A549 (cell line): Measurements from ENCODE around the gene YPEL4. TPM values are rescaled to one million over a fixed set of nuclear protein-coding genes. Genes with fewer than 3 reads are reported as not detected.
A peak's percentile ranks its signal among the peaks of the same experiment; 100 is the strongest.

Experiments
- ATAC-seq, 2 experiments: fragments of 200-7000 bp in 1 of 2; fragments of >200 bp in 1 of 2; cut with Nextera tagmentation in 1 of 2; cut with Tn5 transposase in 1 of 2; 3 replicates each; pipeline versions ENCODE4 v1.8.0 to v1.9.1; 2018 to 2020; ENCODE audit warnings: mild to moderate bottlenecking in 1 of 2, moderate library complexity in 1 of 2
- CTCF ChIA-PET: fragments of 300-600 bp; sonication (Branson Sonifier 250); formaldehyde crosslinking; extraction: SDS; loops from one replicate; lab custom pipeline; 2021; ENCODE audit warnings: antibody characterized with exemption, inconsistent platforms; lab: Yijun Ruan, JAX
- POLR2A ChIA-PET: fragments of 350-600 bp; formaldehyde crosslinking; extraction: SDS; loops from one replicate; lab custom pipeline; 2021; ENCODE audit warnings: antibody characterized with exemption, inconsistent platforms; lab: Yijun Ruan, JAX
- DNase-seq, 2 experiments: peaks; one replicate each; pipeline versions ENCODE4 v3.0.0 to v3.0.0-alpha.2; 2011 to 2016; ENCODE audit warnings: low read depth in 1 of 2, low spot score in 1 of 2
- FAIRE-seq: peaks from 2 replicates; lab custom pipeline; 2011; peaks lifted over from hg19 to GRCh38; lab: Jason Lieb, UNC
- H3K27ac ChIP-seq, 2 experiments: fragments of >200 bp; sonication (Bioruptor Twin); formaldehyde crosslinking; 3 replicates each; pipeline ENCODE4 v1.5.1; 2016 to 2017
- H3K4me1 ChIP-seq: fragments of >200 bp; sonication (Bioruptor Twin); formaldehyde crosslinking; 3 replicates; pipeline ENCODE4 v1.6.1; 2016
- H3K4me2 ChIP-seq: fragments of >200 bp; sonication (Bioruptor Twin); formaldehyde crosslinking; 3 replicates; pipeline ENCODE4 v1.6.1; 2016
- H3K4me3 ChIP-seq: fragments of >200 bp; sonication (Bioruptor Twin); formaldehyde crosslinking; 3 replicates; pipeline ENCODE4 v1.5.1; 2016
- H3K9me3 ChIP-seq: fragments of >200 bp; sonication (Bioruptor Twin); formaldehyde crosslinking; 3 replicates; pipeline ENCODE4 v1.6.1; 2016
- CHD4 ChIP-seq: fragments of 200-600 bp; sonication (generic); IDR thresholded peaks from 2 replicates; pipeline ENCODE4 v1.6.1; 2016; ENCODE audit warnings: antibody characterized with exemption, mild to moderate bottlenecking, borderline replicate concordance
- CTCF ChIP-seq: fragments of >200 bp; sonication (Bioruptor Twin); formaldehyde crosslinking; IDR thresholded peaks from 3 replicates; pipeline ENCODE4 v1.5.1; 2016
- FOSB ChIP-seq: fragments of 250-450 bp; sonication (Bioruptor Pico); IDR thresholded peaks from 2 replicates; pipeline ENCODE4 v1.5.0; 2020; ENCODE audit warnings: mild to moderate bottlenecking, moderate library complexity
- FOXS1 ChIP-seq: fragments of 250-450 bp; sonication (Bioruptor Pico); IDR thresholded peaks from 2 replicates; pipeline ENCODE4 v1.5.0; 2020; ENCODE audit warnings: mild to moderate bottlenecking, moderate library complexity
- HDAC2 ChIP-seq: fragments of 200-600 bp; sonication (generic); IDR thresholded peaks from 2 replicates; pipeline ENCODE4 v1.6.1; 2016
- HOXB5 ChIP-seq: fragments of 250-450 bp; sonication (Bioruptor Pico); IDR thresholded peaks from 2 replicates; pipeline ENCODE4 v1.5.0; 2020; ENCODE audit warnings: mild to moderate bottlenecking, moderate library complexity
- JUNB ChIP-seq: fragments of >200 bp; sonication (Bioruptor Twin); formaldehyde crosslinking; IDR thresholded peaks from 2 replicates; pipeline ENCODE4 v1.6.1; 2016
- KDM1A ChIP-seq: fragments of 200-600 bp; sonication (generic); IDR thresholded peaks from 2 replicates; pipeline ENCODE4 v1.6.1; 2016; ENCODE audit warnings: low read depth, mild to moderate bottlenecking
- MAFK ChIP-seq: fragments of 450-650 bp; IDR thresholded peaks from 2 replicates; pipeline ENCODE4 v1.6.1; 2014; ENCODE audit not compliant: partially characterized antibody
- MAZ ChIP-seq: fragments of 150-350 bp; IDR thresholded peaks from 2 replicates; pipeline ENCODE4 v1.6.1; 2014; ENCODE audit warnings: antibody characterized with exemption, low read depth, low read length, borderline replicate concordance
- NFE2L2 ChIP-seq: fragments of 150-350 bp; conservative IDR thresholded peaks from 2 replicates; pipeline ENCODE4 v1.6.1; 2014; ENCODE audit warnings: low read length
- NPAS2 ChIP-seq: fragments of 250-450 bp; sonication (Bioruptor Pico); IDR thresholded peaks from 2 replicates; pipeline ENCODE4 v1.8.0; 2022; ENCODE audit warnings: mild to moderate bottlenecking, moderate library complexity, borderline replicate concordance
- PHF8 ChIP-seq: fragments of 200-600 bp; sonication (generic); IDR thresholded peaks from 2 replicates; pipeline ENCODE4 v1.6.1; 2016; ENCODE audit warnings: low read depth, mild to moderate bottlenecking, antibody characterized with exemption, moderate library complexity, borderline replicate concordance
- POLR2A ChIP-seq: IDR thresholded peaks from 2 replicates; pipeline ENCODE4 v1.6.1; 2012; ENCODE audit warnings: mild to moderate bottlenecking, low read length
- POLR2AphosphoS2 ChIP-seq: conservative IDR thresholded peaks from 2 replicates; pipeline ENCODE4 v1.6.1; 2012; ENCODE audit warnings: low read length, improper control_type of control experiment, inconsistent platforms
- RAD21 ChIP-seq, 2 experiments: fragments of >200 bp in 1 of 2; sonication (Bioruptor Twin) in 1 of 2; formaldehyde crosslinking in 1 of 2; IDR thresholded peaks in 1 of 2; conservative IDR thresholded peaks in 1 of 2; 2 replicates in 1 of 2; 3 replicates in 1 of 2; pipeline ENCODE4 v1.6.1; 2012 to 2018; ENCODE audit warnings: inconsistent platforms in 1 of 2
- RARB ChIP-seq: fragments of 250-450 bp; sonication (Bioruptor Pico); IDR thresholded peaks from 2 replicates; pipeline ENCODE4 v1.8.0; 2021; ENCODE audit warnings: mild to moderate bottlenecking, moderate library complexity
- RFX5 ChIP-seq: fragments of 450-650 bp; IDR thresholded peaks from 2 replicates; pipeline ENCODE4 v1.7.1; 2014; ENCODE audit warnings: antibody characterized with exemption, mild to moderate bottlenecking, moderate library complexity
- SMC3 ChIP-seq: fragments of >200 bp; sonication (Bioruptor Twin); formaldehyde crosslinking; IDR thresholded peaks from 3 replicates; pipeline ENCODE4 v1.6.1; 2018; ENCODE audit warnings: inconsistent platforms
- SREBF2 ChIP-seq: fragments of 450-650 bp; IDR thresholded peaks from 2 replicates; pipeline ENCODE4 v1.6.1; 2014; ENCODE audit warnings: mild to moderate bottlenecking, moderate library complexity
- TFCP2L1 ChIP-seq: fragments of 250-450 bp; sonication (Bioruptor Pico); IDR thresholded peaks from 2 replicates; pipeline ENCODE4 v1.5.0; 2021; ENCODE audit warnings: mild to moderate bottlenecking
- TP53 ChIP-seq: fragments of 250-450 bp; sonication (Bioruptor Pico); IDR thresholded peaks from 2 replicates; pipeline ENCODE4 v1.5.0; 2021; ENCODE audit warnings: mild to moderate bottlenecking, moderate library complexity
- ZC3H11A ChIP-seq: fragments of 450-650 bp; IDR thresholded peaks from 2 replicates; pipeline ENCODE4 v1.6.1; 2014; ENCODE audit warnings: antibody characterized with exemption, mild to moderate bottlenecking
- ZNF302 ChIP-seq: fragments of 250-450 bp; sonication (Bioruptor Pico); IDR thresholded peaks from 2 replicates; pipeline ENCODE4 v1.9.0; 2021; ENCODE audit warnings: inconsistent platforms, mild to moderate bottlenecking, moderate library complexity
- WGBS: methylation state at CpG from one replicate; pipeline ENCODE4 v1.1.6; 2017; ENCODE audit errors: missing lambda C conversion rate; 5-methylcytosine and 5-hydroxymethylcytosine counted together
- polyA plus RNA-seq, 4 experiments: library from polyadenylated mRNA; depleted of rRNA in 3 of 4; stranded (reverse); fragments of >200 nt; fragmentation: RNase III in 1 of 4; extraction: RNeasy Plus Mini Kit Qiagen cat#74134 plus additional on column Dnase treatment in 1 of 4; gene quantifications; 2 replicates in 3 of 4; 3 replicates in 1 of 4; pipeline ENCODE4 v1.2.3, GENCODE V29; 2011 to 2017
- TF ChIP-seq, protein P1 (sequence below): IDR thresholded peaks from 2 replicates; pipeline ENCODE4 v1.6.1; 2012

YPEL4 gene
- polyA plus RNA-seq, 2 of the 4 experiments (the other 2 are of a cell fraction) = 0.04 to 0.06 TPM

GRCh38 chr11:57643802-57644201 lies 5.9 kb downstream of the YPEL4 start:
- no peaks in the 10 kb centered on the region for H3K9me3 ChIP-seq
- H3K4me1 ChIP-seq = peaks cover 29% of the 10 kb centered on the region
- H3K4me3 ChIP-seq = no peak overlapping the region
- H3K27ac ChIP-seq = no peak overlapping the region
- no peak overlapping the region for H3K4me2 ChIP-seq
- DNase-seq (no peak), ATAC-seq (no peak), FAIRE-seq (peak; percentile 13)
- POLR2A ChIA-PET = interaction anchor here (1.6 kb wide), 1 partner anchor 76 kb away, joined by 13 read pairs; the partner anchor contains the start of gene UBE2L6
- TF ChIP-seq TFCP2L1 (CRISPR knock-in tag) (no peak), POLR2A (no peak), NFE2L2 (no peak), MAZ (no peak), ZC3H11A (no peak), JUNB (no peak), CHD4 (no peak), PHF8 (no peak), KDM1A (no peak), NPAS2 (CRISPR knock-in tag) (no peak), HOXB5 (CRISPR knock-in tag) (no peak), SREBF2 (no peak), TP53 (CRISPR knock-in tag) (no peak), FOSB (no peak)
- 83% methylated on average over 3 of the region's 3 CpGs for whole genome bisulfite sequencing
- CTCF ChIA-PET = interaction anchor here (0.6 to 11.7 kb wide), 38 partner anchors 9 to 318 kb away, joined by 3 to 318 read pairs (median 4); partner anchors contain the start of genes RTN4RL2, SLC43A1, TIMM10 and UBE2L6

GRCh38 chr11:57641011-57641807 lies 8.5 kb downstream of the YPEL4 start:
- TF ChIP-seq RFX5 = no peak
- TF ChIP-seq RAD21 (conservative IDR thresholded peaks at IDR 0.05 in 1 of 2, IDR thresholded peaks at IDR 0.05 in 1 of 2) = peak; percentile 66 to 69
- TF ChIP-seq NFE2L2 = no peak
- TF ChIP-seq POLR2AphosphoS2 = no peak
- peak; percentile 70 for TF ChIP-seq SMC3
- TF ChIP-seq KDM1A = peak; percentile 92; the same call in 1 of the 2 replicates
- peak; percentile 69 for TF ChIP-seq CTCF
- TF ChIP-seq, protein P1, sequence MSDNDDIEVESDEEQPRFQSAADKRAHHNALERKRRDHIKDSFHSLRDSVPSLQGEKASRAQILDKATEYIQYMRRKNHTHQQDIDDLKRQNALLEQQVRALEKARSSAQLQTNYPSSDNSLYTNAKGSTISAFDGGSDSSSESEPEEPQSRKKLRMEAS = no peak
- no peak for TF ChIP-seq ZNF302 (CRISPR knock-in tag)
- TF ChIP-seq MAFK = no peak
- TF ChIP-seq FOXS1 (CRISPR knock-in tag) = no peak
- peak; percentile 74; the same call in 1 of the 2 replicates for TF ChIP-seq HDAC2
- no peak for TF ChIP-seq RARB
- no peak for TF ChIP-seq TFCP2L1 (CRISPR knock-in tag)
- H3K4me3 ChIP-seq = no peak overlapping the region
- H3K27ac ChIP-seq = no peak overlapping the region
- H3K9me3 ChIP-seq = no peaks in the 10 kb centered on the region
- 0 out of 3 replicates have a peak overlapping the region, but pooled peaks have one; percentile 87 for H3K4me2 ChIP-seq
- H3K4me1 ChIP-seq = peaks cover 32% of the 10 kb centered on the region
- WGBS = 53% methylated on average over 7 of the region's 7 CpGs
- ChIA-PET POLR2A (interaction anchor here (0.5 to 1.9 kb wide), 4 partner anchors 58 to 306 kb away, joined by 3 to 16 read pairs (median 4); partner anchors contain the start of genes SSRP1 and UBE2L6), CTCF (interaction anchor here (0.7 to 11.7 kb wide), 40 partner anchors 8 to 296 kb away, joined by 3 to 318 read pairs (median 4); partner anchors contain the start of genes CLP1, RTN4RL2, TIMM10 and UBE2L6)
- ATAC-seq = peak; percentile 31 to 39; a peak in 3 of 6 replicates
- DNase-seq = peak; percentile 74 to 78
- FAIRE-seq = peak; percentile 63
